Neural progenitor cell (in vitro differentiated cells): Measurements from ENCODE around the gene STAC2. TPM values are rescaled to one million over a fixed set of nuclear protein-coding genes. Genes with fewer than 3 reads are reported as not detected.
"Not testable (repeated sequence)": the region's sequence is repeated elsewhere in the genome, so short reads cannot be mapped to it uniquely, and the experiment has no call there.

ENCODE experiments used
- DNase-seq: peaks from one replicate; pipeline ENCODE4 v3.0.0-alpha.2; 2016; ENCODE audit warnings: low spot score
- H2AFZ ChIP-seq: fragments of 200-600 bp; sonication (generic); replicated peaks from 2 replicates; pipeline ENCODE4 v1.6.1; 2016; ENCODE audit warnings: antibody characterized with exemption
- H3F3A ChIP-seq: fragments of 200-600 bp; sonication (generic); 2 replicates; pipeline ENCODE4 v1.6.1; 2016; ENCODE audit warnings: antibody characterized with exemption, low read depth
- H3K27ac ChIP-seq: fragments of 200-600 bp; sonication (generic); 2 replicates; pipeline ENCODE4 v1.5.1; 2016; ENCODE audit warnings: mild to moderate bottlenecking
- H3K27me3 ChIP-seq: fragments of 200-600 bp; sonication (generic); 2 replicates; pipeline ENCODE4 v1.6.1; 2016; ENCODE audit warnings: mild to moderate bottlenecking, moderate library complexity
- H3K36me3 ChIP-seq: fragments of 200-600 bp; sonication (generic); 2 replicates; pipeline ENCODE4 v1.5.1; 2016
- H3K4me1 ChIP-seq: fragments of 200-600 bp; sonication (generic); 2 replicates; pipeline ENCODE4 v1.6.1; 2016; ENCODE audit warnings: mixed run types
- H3K4me2 ChIP-seq: fragments of 200-600 bp; sonication (generic); 2 replicates; pipeline ENCODE4 v1.6.1; 2016
- H3K4me3 ChIP-seq: fragments of 200-600 bp; sonication (generic); 2 replicates; pipeline ENCODE4 v1.5.1; 2016
- H3K79me2 ChIP-seq: fragments of 200-600 bp; sonication (generic); 2 replicates; pipeline ENCODE4 v1.6.1; 2016; ENCODE audit warnings: low read depth
- H3K9ac ChIP-seq: fragments of 200-600 bp; sonication (generic); 2 replicates; pipeline ENCODE4 v1.6.1; 2016
- H3K9me3 ChIP-seq: fragments of 200-600 bp; sonication (generic); 2 replicates; pipeline ENCODE4 v1.5.1; 2016; ENCODE audit warnings: low read depth
- H4K20me1 ChIP-seq: fragments of 200-600 bp; sonication (generic); 2 replicates; pipeline ENCODE4 v1.6.1; 2016; ENCODE audit warnings: low read depth
- H3K27ac Mint-ChIP-seq: 3 replicates; pipeline ENCODE4 v1.8.0; 2021; ENCODE audit warnings: mixed read lengths
- H3K27me3 Mint-ChIP-seq: 2 replicates; pipeline ENCODE4 v1.8.0; 2022; ENCODE audit warnings: low read depth, mild to moderate bottlenecking, inconsistent platforms, moderate library complexity, mixed read lengths; ENCODE audit not compliant: insufficient read depth
- H3K36me3 Mint-ChIP-seq: 3 replicates; pipeline ENCODE4 v1.8.0; 2021; ENCODE audit warnings: mixed read lengths
- H3K4me1 Mint-ChIP-seq: 3 replicates; pipeline ENCODE4 v1.8.0; 2021; ENCODE audit warnings: mixed read lengths
- H3K4me3 Mint-ChIP-seq: 3 replicates; pipeline ENCODE4 v1.8.0; 2021; ENCODE audit warnings: mild to moderate bottlenecking, moderate library complexity, mixed read lengths
- H3K9me3 Mint-ChIP-seq: 3 replicates; pipeline ENCODE4 v1.8.0; 2020; ENCODE audit warnings: mixed read lengths
- EZH2 ChIP-seq: fragments of 200-600 bp; sonication (generic); IDR thresholded peaks from 2 replicates; pipeline ENCODE4 v1.6.1; 2017; ENCODE audit warnings: antibody characterized with exemption, mild to moderate bottlenecking, moderate library complexity
- EZH2phosphoT487 ChIP-seq: fragments of 200-600 bp; sonication (generic); IDR thresholded peaks from 2 replicates; pipeline ENCODE4 v1.6.1; 2017; ENCODE audit warnings: antibody characterized with exemption
- total RNA-seq: library from RNA; depleted of rRNA; stranded (reverse); fragments of >200 nt; gene quantifications from 2 replicates; pipeline ENCODE4 v1.2.3, GENCODE V29; 2015; ENCODE audit warnings: low replicate concordance
- TF ChIP-seq, protein P1 (sequence below): fragments of 200-600 bp; sonication (generic); IDR thresholded peaks from 2 replicates; pipeline ENCODE4 v1.5.1; 2017; ENCODE audit warnings: antibody characterized with exemption, mild to moderate bottlenecking

STAC2 gene
- total RNA-seq, 1 donor from 2014 or later, result 0.13 TPM

DNA sequence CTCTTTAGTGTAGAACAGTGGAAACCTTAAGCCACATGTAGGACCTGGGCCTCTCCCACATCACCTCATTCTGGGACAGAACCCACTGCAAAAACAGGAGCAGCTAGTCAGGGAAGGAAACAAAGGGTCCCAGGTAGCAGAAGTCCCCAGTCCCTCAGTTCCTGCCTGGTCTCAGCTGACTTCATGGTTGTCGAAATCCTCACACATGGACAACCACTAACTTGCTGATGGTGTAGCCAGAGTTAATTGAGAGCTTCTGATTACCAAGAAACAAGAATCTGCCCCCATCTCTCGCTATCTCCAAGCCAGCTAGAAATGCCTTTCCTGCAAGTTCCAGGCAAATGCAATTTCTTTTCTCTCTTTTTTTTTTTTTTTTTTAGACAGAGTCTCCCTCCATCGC is 56.2 kb downstream of the STAC2 start:
- Histone ChIP-seq H3K36me3 (no peaks in the 10 kb centered on the region), H2AFZ (no peak overlapping the region), H3K27ac (no peak overlapping the region), H3F3A (peaks cover 28% of the 10 kb centered on the region), H4K20me1 (no peaks in the 10 kb centered on the region), H3K4me1 (no peaks in the 10 kb centered on the region), H3K4me2 (no peak overlapping the region), H3K9me3 (no peaks in the 10 kb centered on the region), H3K27me3 (peaks cover 34% of the 10 kb centered on the region), H3K79me2 (no peaks in the 10 kb centered on the region), H3K9ac (no peak overlapping the region), H3K4me3 (no peak overlapping the region)
- peaks cover 3% of the 10 kb centered on the region for H3K9me3 Mint-ChIP-seq
- peaks cover 17% of the 10 kb centered on the region for H3K4me1 Mint-ChIP-seq
- H3K36me3 Mint-ChIP-seq, result no peaks in the 10 kb centered on the region
- no peak for TF ChIP-seq EZH2
- TF ChIP-seq EZH2phosphoT487, result no peak
- TF ChIP-seq, protein P1, sequence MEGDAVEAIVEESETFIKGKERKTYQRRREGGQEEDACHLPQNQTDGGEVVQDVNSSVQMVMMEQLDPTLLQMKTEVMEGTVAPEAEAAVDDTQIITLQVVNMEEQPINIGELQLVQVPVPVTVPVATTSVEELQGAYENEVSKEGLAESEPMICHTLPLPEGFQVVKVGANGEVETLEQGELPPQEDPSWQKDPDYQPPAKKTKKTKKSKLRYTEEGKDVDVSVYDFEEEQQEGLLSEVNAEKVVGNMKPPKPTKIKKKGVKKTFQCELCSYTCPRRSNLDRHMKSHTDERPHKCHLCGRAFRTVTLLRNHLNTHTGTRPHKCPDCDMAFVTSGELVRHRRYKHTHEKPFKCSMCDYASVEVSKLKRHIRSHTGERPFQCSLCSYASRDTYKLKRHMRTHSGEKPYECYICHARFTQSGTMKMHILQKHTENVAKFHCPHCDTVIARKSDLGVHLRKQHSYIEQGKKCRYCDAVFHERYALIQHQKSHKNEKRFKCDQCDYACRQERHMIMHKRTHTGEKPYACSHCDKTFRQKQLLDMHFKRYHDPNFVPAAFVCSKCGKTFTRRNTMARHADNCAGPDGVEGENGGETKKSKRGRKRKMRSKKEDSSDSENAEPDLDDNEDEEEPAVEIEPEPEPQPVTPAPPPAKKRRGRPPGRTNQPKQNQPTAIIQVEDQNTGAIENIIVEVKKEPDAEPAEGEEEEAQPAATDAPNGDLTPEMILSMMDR, result no peak
- H3K4me3 Mint-ChIP-seq, result no peak overlapping the region
- no peak overlapping the region for H3K27ac Mint-ChIP-seq
- peaks cover 25% of the 10 kb centered on the region for H3K27me3 Mint-ChIP-seq
- DNase-seq, result no peak

DNA sequence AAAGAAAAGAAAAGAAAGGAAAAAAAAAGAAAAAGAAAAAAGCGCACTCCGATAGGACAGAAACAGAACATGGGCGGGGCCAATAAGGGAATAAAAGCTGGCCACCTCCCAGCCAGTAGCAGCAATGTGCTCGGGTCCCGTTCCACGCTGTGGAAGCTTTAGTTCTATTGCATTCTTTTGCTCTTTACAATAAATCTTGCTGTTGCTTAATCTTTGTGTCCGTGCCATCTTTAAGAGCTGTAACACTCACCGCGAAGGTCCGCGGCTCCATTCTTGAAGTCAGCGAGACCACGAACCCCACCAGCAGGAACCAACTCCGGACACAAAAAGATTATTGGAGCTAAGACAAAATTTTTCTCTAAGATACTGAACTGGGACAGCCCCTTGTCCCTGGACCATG is 56.6 kb downstream of the STAC2 start:
- Histone ChIP-seq H3K4me2 (no peak overlapping the region), H3K9ac (no peak overlapping the region), H3K36me3 (no peaks in the 10 kb centered on the region), H3K4me1 (no peaks in the 10 kb centered on the region), H2AFZ (no peak overlapping the region), H3F3A (peaks cover 32% of the 10 kb centered on the region), H3K27ac (no peak overlapping the region), H3K27me3 (peaks cover 38% of the 10 kb centered on the region), H3K4me3 (no peak overlapping the region), H4K20me1 (no peaks in the 10 kb centered on the region), H3K9me3 (no peaks in the 10 kb centered on the region), H3K79me2 (no peaks in the 10 kb centered on the region)
- peaks cover 3% of the 10 kb centered on the region for H3K9me3 Mint-ChIP-seq
- TF ChIP-seq EZH2phosphoT487, result no peak
- TF ChIP-seq, protein P1, result no peak
- TF ChIP-seq EZH2, result no peak
- H3K27me3 Mint-ChIP-seq, result peaks cover 26% of the 10 kb centered on the region
- no peak for DNase-seq
- H3K4me3 Mint-ChIP-seq, result no peak overlapping the region
- H3K27ac Mint-ChIP-seq, result no peak overlapping the region
- H3K36me3 Mint-ChIP-seq, result no peaks in the 10 kb centered on the region
- H3K4me1 Mint-ChIP-seq, result peaks cover 17% of the 10 kb centered on the region

GRCh38 chr17:39168503-39168902 is 57.2 kb downstream of the STAC2 start:
- not testable (repeated sequence) for H4K20me1 ChIP-seq, H3K27ac ChIP-seq, H3K4me3 Mint-ChIP-seq, H3K4me1 ChIP-seq, H3K9me3 ChIP-seq, H3K9me3 Mint-ChIP-seq, H3K9ac ChIP-seq, H3K79me2 ChIP-seq, H2AFZ ChIP-seq, H3K36me3 ChIP-seq, H3K27ac Mint-ChIP-seq, H3K4me3 ChIP-seq, H3K36me3 Mint-ChIP-seq, H3K4me2 ChIP-seq, DNase-seq
- Mint-ChIP-seq H3K27me3 (peaks cover 29% of the 10 kb centered on the region), H3K4me1 (peaks cover 16% of the 10 kb centered on the region)
- peaks cover 36% of the 10 kb centered on the region for H3F3A ChIP-seq
- peaks cover 42% of the 10 kb centered on the region for H3K27me3 ChIP-seq

GRCh38 chr17:39167476-39167875 is 58.3 kb downstream of the STAC2 start:
- Mint-ChIP-seq H3K4me3 (no peak overlapping the region), H3K4me1 (peaks cover 12% of the 10 kb centered on the region), H3K9me3 (peaks cover 3% of the 10 kb centered on the region), H3K27ac (no peak overlapping the region), H3K27me3 (peaks cover 29% of the 10 kb centered on the region), H3K36me3 (no peaks in the 10 kb centered on the region)
- Histone ChIP-seq H3K4me2 (no peak overlapping the region), H3K36me3 (no peaks in the 10 kb centered on the region), H3K4me3 (no peak overlapping the region), H3K4me1 (no peaks in the 10 kb centered on the region), H3F3A (peaks cover 36% of the 10 kb centered on the region), H3K79me2 (no peaks in the 10 kb centered on the region), H3K9me3 (no peaks in the 10 kb centered on the region), H2AFZ (no peak overlapping the region), H3K27me3 (peaks cover 42% of the 10 kb centered on the region), H4K20me1 (no peaks in the 10 kb centered on the region), H3K9ac (no peak overlapping the region), H3K27ac (no peak overlapping the region)
- no peak for DNase-seq
- TF ChIP-seq, protein P1, result no peak
- TF ChIP-seq EZH2 (no peak), EZH2phosphoT487 (no peak)
